Liver (tissue), 9 donors: Measurements from ENCODE around the gene ACP6. TPM values are rescaled to one million over a fixed set of nuclear protein-coding genes. Genes with fewer than 3 reads are reported as not detected.

Experiments used
- DNase-seq: peaks from one replicate; pipeline ENCODE4 v3.0.0-alpha.2; 2017; ENCODE audit warnings: low spot score
- H3K27ac ChIP-seq, 2 donors: one replicate each; pipeline ENCODE4 v1.7.0; 2013; ENCODE audit warnings: inconsistent platforms in 2 of 2, low read length in 2 of 2, control low read depth in 1 of 2, low read depth in 1 of 2, mild to moderate bottlenecking in 1 of 2
- H3K27me3 ChIP-seq, 4 donors: one replicate each; pipeline versions ENCODE4 v1.6.1 to v1.7.0; 2013; ENCODE audit warnings: low read length in 3 of 4, inconsistent platforms in 1 of 4, mild to moderate bottlenecking in 1 of 4, moderate library complexity in 1 of 4; ENCODE audit not compliant: control insufficient read depth in 4 of 4, insufficient read depth in 4 of 4
- H3K36me3 ChIP-seq, 4 donors: one replicate each; pipeline versions ENCODE4 v1.6.1 to v1.7.0; 2013; ENCODE audit warnings: low read length in 3 of 4, mild to moderate bottlenecking in 3 of 4, low read depth in 1 of 4, moderate library complexity in 1 of 4; ENCODE audit not compliant: control insufficient read depth in 4 of 4, insufficient read depth in 3 of 4
- H3K4me1 ChIP-seq, 4 donors: one replicate each; pipeline versions ENCODE4 v1.6.1 to v1.7.0; 2013; ENCODE audit warnings: low read length in 3 of 4, mild to moderate bottlenecking in 3 of 4, moderate library complexity in 1 of 4; ENCODE audit not compliant: control insufficient read depth in 4 of 4, insufficient read depth in 4 of 4
- H3K4me3 ChIP-seq, 3 donors: one replicate each; pipeline versions ENCODE4 v1.6.1 to v1.7.0; 2013; ENCODE audit warnings: low read length in 3 of 3, control low read depth in 1 of 3, low read depth in 1 of 3, mild to moderate bottlenecking in 1 of 3
- H3K9ac ChIP-seq, 2 donors: one replicate each; pipeline ENCODE4 v1.7.0; 2013; ENCODE audit warnings: low read length in 2 of 2, mild to moderate bottlenecking in 2 of 2, moderate library complexity in 2 of 2, control low read depth in 1 of 2, low read depth in 1 of 2
- H3K9me3 ChIP-seq, 4 donors: one replicate each; pipeline versions ENCODE4 v1.6.1 to v1.7.0; 2013; ENCODE audit warnings: low read length in 3 of 4; ENCODE audit not compliant: control insufficient read depth in 4 of 4
- EGR1 ChIP-seq, 2 donors: IDR thresholded peaks; 2 replicates each; pipeline ENCODE4 v1.6.1; 2016 to 2018; ENCODE audit warnings: antibody characterized with exemption in 2 of 2, low read depth in 2 of 2
- FOXA2 ChIP-seq: IDR thresholded peaks from 2 replicates; pipeline ENCODE4 v1.6.1; 2016; ENCODE audit warnings: antibody characterized with exemption
- HNF4A ChIP-seq, 2 donors: conservative IDR thresholded peaks; 2 replicates each; pipeline ENCODE4 v1.6.1; 2016; ENCODE audit warnings: antibody characterized with exemption in 2 of 2, mild to moderate bottlenecking in 2 of 2
- HNF4G ChIP-seq: IDR thresholded peaks from 2 replicates; pipeline ENCODE4 v1.6.1; 2016; ENCODE audit warnings: antibody characterized with exemption
- RAD21 ChIP-seq, 2 donors: IDR thresholded peaks; 2 replicates each; pipeline ENCODE4 v1.6.1; 2016; ENCODE audit warnings: antibody characterized with exemption in 2 of 2, mild to moderate bottlenecking in 2 of 2
- SP1 ChIP-seq: IDR thresholded peaks from 2 replicates; pipeline ENCODE4 v1.6.1; 2018; ENCODE audit warnings: antibody characterized with exemption, mild to moderate bottlenecking
- WGBS: extraction: QIAGEN DNeasy Blood & Tissue Kit; methylation state at CpG from one replicate; pipeline ENCODE4 v1.1.7; 2013; 5-methylcytosine and 5-hydroxymethylcytosine counted together
- polyA plus RNA-seq, 2 donors: library from polyadenylated mRNA; stranded (reverse) in 1 of 2; unstranded in 1 of 2; fragments of 200-250 nt in 1 of 2; fragments of >200 nt in 1 of 2; fragmentation: Nextera tagmentation in 1 of 2; extraction: Ambion mirVana in 1 of 2; gene quantifications; one replicate each; pipeline versions ENCODE4 v1.2.1 to v1.2.3, GENCODE V29; 2013 to 2015
- total RNA-seq, 2 donors: library from RNA; depleted of rRNA; stranded (reverse); fragments of >200 nt; gene quantifications; one replicate each; pipeline ENCODE4 v1.2.3, GENCODE V29; 2014
- TF ChIP-seq, protein P1 (sequence below): fragments of 150-350 bp; IDR thresholded peaks from 2 replicates; pipeline ENCODE4 v1.5.1; 2017; ENCODE audit warnings: improper control_type of control experiment, low read depth, low read length; ENCODE audit not compliant: missing input control
- TF ChIP-seq, protein P2 (sequence below): IDR thresholded peaks from 2 replicates; pipeline ENCODE4 v1.6.1; 2016; ENCODE audit warnings: antibody characterized with exemption
- TF ChIP-seq, protein P3 (sequence below): IDR thresholded peaks from 2 replicates; pipeline ENCODE4 v1.6.1; 2016; ENCODE audit warnings: antibody characterized with exemption
- donor health status: healthy.
- donor health status: healthy.
- donor health status: healthy.
- donor health status: healthy.
- donor health status: healthy.

ACP6 gene
- total and polyA plus RNA-seq, 4 donors, result 4.7 to 18.1 (median 7.9) TPM

DNA sequence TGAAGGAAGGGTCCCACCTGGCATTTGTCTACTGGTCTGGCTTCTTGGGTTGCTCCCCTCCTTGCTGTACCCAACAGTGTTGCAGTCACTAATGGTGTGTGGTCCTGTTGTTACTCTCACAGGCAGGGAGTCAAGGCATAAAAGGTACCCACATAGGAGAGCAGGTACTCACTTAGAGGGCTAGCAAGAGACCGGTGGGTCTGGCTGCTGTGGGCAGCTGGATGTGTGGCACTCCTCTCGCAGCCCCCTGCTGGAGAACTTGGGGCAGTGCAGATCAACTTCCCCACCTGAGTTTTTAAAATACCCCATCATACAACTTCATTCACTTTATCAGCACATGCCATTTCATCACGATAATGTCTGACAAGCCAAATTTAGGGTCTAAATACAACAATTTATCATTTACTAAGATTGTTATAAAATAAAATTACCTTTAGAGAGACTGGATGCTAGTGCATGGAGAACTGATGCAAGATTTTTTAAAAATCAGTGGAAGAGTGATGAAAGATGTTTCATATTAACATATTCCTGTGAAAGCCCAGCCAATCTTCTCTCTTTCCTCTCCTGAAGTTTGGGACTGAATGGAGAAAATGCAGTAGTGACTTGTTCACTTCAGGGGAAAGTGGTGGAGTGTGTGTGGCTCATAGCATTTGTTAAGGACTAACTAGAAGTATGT, 42.8 kb downstream of the ACP6 start:
- Histone ChIP-seq H3K27ac (no peak overlapping the region), H3K27me3 (no peaks in the 10 kb centered on the region), H3K9ac (no peak overlapping the region), H3K4me3 (no peak overlapping the region), H3K9me3 (no peaks in the 10 kb centered on the region), H3K4me1 (peaks cover 0 to 29% (median 24%) of the 10 kb centered on the region in 4 donors), H3K36me3 (peaks cover 0 to 1% (median 0%) of the 10 kb centered on the region in 4 donors)
- 24% methylated on average over 3 of the region's 3 CpGs for WGBS
- peak; percentile 84 to 91 for TF ChIP-seq RAD21 (IDR thresholded peaks at IDR 0.05)
- TF ChIP-seq, protein P1, sequence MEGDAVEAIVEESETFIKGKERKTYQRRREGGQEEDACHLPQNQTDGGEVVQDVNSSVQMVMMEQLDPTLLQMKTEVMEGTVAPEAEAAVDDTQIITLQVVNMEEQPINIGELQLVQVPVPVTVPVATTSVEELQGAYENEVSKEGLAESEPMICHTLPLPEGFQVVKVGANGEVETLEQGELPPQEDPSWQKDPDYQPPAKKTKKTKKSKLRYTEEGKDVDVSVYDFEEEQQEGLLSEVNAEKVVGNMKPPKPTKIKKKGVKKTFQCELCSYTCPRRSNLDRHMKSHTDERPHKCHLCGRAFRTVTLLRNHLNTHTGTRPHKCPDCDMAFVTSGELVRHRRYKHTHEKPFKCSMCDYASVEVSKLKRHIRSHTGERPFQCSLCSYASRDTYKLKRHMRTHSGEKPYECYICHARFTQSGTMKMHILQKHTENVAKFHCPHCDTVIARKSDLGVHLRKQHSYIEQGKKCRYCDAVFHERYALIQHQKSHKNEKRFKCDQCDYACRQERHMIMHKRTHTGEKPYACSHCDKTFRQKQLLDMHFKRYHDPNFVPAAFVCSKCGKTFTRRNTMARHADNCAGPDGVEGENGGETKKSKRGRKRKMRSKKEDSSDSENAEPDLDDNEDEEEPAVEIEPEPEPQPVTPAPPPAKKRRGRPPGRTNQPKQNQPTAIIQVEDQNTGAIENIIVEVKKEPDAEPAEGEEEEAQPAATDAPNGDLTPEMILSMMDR, result peak; percentile 81
- TF ChIP-seq, protein P2, sequence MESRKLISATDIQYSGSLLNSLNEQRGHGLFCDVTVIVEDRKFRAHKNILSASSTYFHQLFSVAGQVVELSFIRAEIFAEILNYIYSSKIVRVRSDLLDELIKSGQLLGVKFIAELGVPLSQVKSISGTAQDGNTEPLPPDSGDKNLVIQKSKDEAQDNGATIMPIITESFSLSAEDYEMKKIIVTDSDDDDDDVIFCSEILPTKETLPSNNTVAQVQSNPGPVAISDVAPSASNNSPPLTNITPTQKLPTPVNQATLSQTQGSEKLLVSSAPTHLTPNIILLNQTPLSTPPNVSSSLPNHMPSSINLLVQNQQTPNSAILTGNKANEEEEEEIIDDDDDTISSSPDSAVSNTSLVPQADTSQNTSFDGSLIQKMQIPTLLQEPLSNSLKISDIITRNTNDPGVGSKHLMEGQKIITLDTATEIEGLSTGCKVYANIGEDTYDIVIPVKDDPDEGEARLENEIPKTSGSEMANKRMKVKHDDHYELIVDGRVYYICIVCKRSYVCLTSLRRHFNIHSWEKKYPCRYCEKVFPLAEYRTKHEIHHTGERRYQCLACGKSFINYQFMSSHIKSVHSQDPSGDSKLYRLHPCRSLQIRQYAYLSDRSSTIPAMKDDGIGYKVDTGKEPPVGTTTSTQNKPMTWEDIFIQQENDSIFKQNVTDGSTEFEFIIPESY, result no peak
- no peak for DNase-seq

DNA sequence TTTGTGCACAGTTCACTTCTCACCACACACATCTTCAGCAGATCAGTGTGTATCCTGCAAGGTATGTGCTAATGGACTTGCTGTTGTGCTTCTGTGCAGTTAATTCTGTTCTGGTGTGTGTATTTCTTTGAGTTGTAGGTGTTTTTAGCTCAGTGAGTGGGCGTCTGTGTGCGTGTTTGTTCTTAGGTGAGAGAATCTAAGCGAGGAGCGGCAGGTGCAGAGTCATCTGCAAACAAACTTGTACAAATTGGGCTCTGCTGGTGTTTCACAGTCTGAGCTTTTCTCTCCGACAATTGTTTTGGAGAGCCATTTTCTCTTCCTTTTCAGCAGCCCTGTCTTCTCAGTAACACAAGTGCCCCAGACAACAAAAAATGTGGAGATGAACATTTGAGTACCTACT, 43.6 kb downstream of the ACP6 start:
- no peak overlapping the region for H3K4me3 ChIP-seq
- peaks cover 0 to 2% (median under 1%) of the 10 kb centered on the region in 4 donors for H3K36me3 ChIP-seq
- no peaks in the 10 kb centered on the region for H3K27me3 ChIP-seq
- H3K27ac ChIP-seq, result peak overlapping the region in 1 of 2 donors; percentile 21
- no peak for DNase-seq
- H3K9ac ChIP-seq, result no peak overlapping the region
- peaks cover 0 to 29% (median 24%) of the 10 kb centered on the region in 4 donors for H3K4me1 ChIP-seq
- TF ChIP-seq FOXA2 (no peak), EGR1 (IDR thresholded peaks at IDR 0.05; ENCODE audit: low read depth in 2 of 2) (peak; percentile 18 to 62), HNF4G (no peak), HNF4A (conservative IDR thresholded peaks at IDR 0.05) (peak in 1 of 2 donors; percentile 0)
- no peaks in the 10 kb centered on the region for H3K9me3 ChIP-seq
- 34% methylated on average over 5 of the region's 5 CpGs for WGBS

DNA sequence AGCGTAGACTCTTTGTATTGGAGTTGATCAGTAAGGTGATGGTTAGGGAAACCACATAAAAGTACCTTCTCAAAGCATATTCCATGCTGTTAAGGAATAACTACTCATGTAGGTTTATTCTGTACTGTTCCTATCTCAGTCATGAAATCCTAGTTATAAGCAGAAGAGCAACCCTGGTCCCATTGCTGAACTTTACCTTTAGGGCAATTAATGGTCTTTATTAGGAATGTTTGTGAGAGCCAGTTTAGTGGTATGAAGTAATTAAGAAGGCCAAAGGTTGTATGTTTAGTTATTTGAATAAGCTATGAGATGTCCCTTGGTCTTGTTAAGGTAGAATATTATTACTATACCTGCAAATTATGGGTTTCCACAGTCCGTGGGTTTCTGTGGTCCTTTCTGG, 44.0 kb downstream of the ACP6 start:
- 67% methylated on average over 2 of the region's 2 CpGs for WGBS
- no peak for DNase-seq
- Histone ChIP-seq H3K36me3 (peaks cover 0 to 2% (median under 1%) of the 10 kb centered on the region in 4 donors), H3K9me3 (no peaks in the 10 kb centered on the region), H3K4me1 (peaks cover 0 to 29% (median 24%) of the 10 kb centered on the region in 4 donors), H3K4me3 (no peak overlapping the region), H3K9ac (no peak overlapping the region), H3K27ac (no peak overlapping the region), H3K27me3 (no peaks in the 10 kb centered on the region)
- peak; percentile 42 to 60 for TF ChIP-seq HNF4A (conservative IDR thresholded peaks at IDR 0.05)
- TF ChIP-seq, protein P3, sequence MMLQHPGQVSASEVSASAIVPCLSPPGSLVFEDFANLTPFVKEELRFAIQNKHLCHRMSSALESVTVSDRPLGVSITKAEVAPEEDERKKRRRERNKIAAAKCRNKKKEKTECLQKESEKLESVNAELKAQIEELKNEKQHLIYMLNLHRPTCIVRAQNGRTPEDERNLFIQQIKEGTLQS, result no peak
- TF ChIP-seq FOXA2, result no peak
- TF ChIP-seq SP1, result peak; percentile 5
